ENCODE data around the gene HHIPL1. TPM values are rescaled to one million over a fixed set of nuclear protein-coding genes. Genes with fewer than 3 reads are reported as not detected.

HHIPL1 gene
- polyA plus RNA-seq, 2 donors = 0.14 to 0.28 TPM

- H3K9me3 ChIP-seq (ENCODE audit: control insufficient read depth in 2 of 2, insufficient read depth in 1 of 2, low read depth in 1 of 2, low read length in 1 of 2) = peaks cover 0 to 3% of the 10 kb centered on the region in 2 donors
- no peak overlapping the region for H3K4me3 ChIP-seq (ENCODE audit: low read depth in 1 of 2, low read length in 2 of 2)
- no peaks in the 10 kb centered on the region for H3K36me3 ChIP-seq (ENCODE audit: control insufficient read depth in 2 of 2, insufficient read depth in 2 of 2, low read length in 1 of 2)
- WGBS, 2 donors = 60 to 63% methylated on average over 20 of the region's 20 CpGs
- H3K4me1 ChIP-seq (ENCODE audit: control insufficient read depth in 2 of 2, insufficient read depth in 2 of 2, low read length in 1 of 2) = no peaks in the 10 kb centered on the region
- no peak overlapping the region for H3K27ac ChIP-seq (ENCODE audit: low read depth in 2 of 2, low read length in 1 of 2)
- no peaks in the 10 kb centered on the region for H3K27me3 ChIP-seq (ENCODE audit: control insufficient read depth in 1 of 2, insufficient read depth in 2 of 2, low read length in 2 of 2)
Observed at GRCh38 chr14:99671235-99672224, 26.6 kb downstream of the HHIPL1 start.

GRCh38 chr14:99672506-99673304 lies 27.8 kb downstream of the HHIPL1 start:
- H3K27ac ChIP-seq (ENCODE audit: low read depth in 2 of 2, low read length in 1 of 2) = no peak overlapping the region
- H3K9me3 ChIP-seq (ENCODE audit: control insufficient read depth in 2 of 2, insufficient read depth in 1 of 2, low read depth in 1 of 2, low read length in 1 of 2) = peaks cover 0 to 7% of the 10 kb centered on the region in 2 donors
- WGBS, 2 donors = 79 to 83% methylated on average over 11 of the region's 11 CpGs
- no peaks in the 10 kb centered on the region for H3K36me3 ChIP-seq (ENCODE audit: control insufficient read depth in 2 of 2, insufficient read depth in 2 of 2, low read length in 1 of 2)
- H3K4me1 ChIP-seq (ENCODE audit: control insufficient read depth in 2 of 2, insufficient read depth in 2 of 2, low read length in 1 of 2) = no peaks in the 10 kb centered on the region
- H3K27me3 ChIP-seq (ENCODE audit: control insufficient read depth in 1 of 2, insufficient read depth in 2 of 2, low read length in 2 of 2) = no peaks in the 10 kb centered on the region
- H3K4me3 ChIP-seq (ENCODE audit: low read depth in 1 of 2, low read length in 2 of 2) = no peak overlapping the region

- no peaks in the 10 kb centered on the region for H3K36me3 ChIP-seq (ENCODE audit: control insufficient read depth in 2 of 2, insufficient read depth in 2 of 2, low read length in 1 of 2)
- WGBS, 2 donors = 77 to 84% methylated on average over 7 to 8 of the region's 8 CpGs
- no peaks in the 10 kb centered on the region for H3K27me3 ChIP-seq (ENCODE audit: control insufficient read depth in 1 of 2, insufficient read depth in 2 of 2, low read length in 2 of 2)
- no peaks in the 10 kb centered on the region for H3K4me1 ChIP-seq (ENCODE audit: control insufficient read depth in 2 of 2, insufficient read depth in 2 of 2, low read length in 1 of 2)
- peaks cover 5 to 13% of the 10 kb centered on the region in 2 donors for H3K9me3 ChIP-seq (ENCODE audit: control insufficient read depth in 2 of 2, insufficient read depth in 1 of 2, low read depth in 1 of 2, low read length in 1 of 2)
- H3K27ac ChIP-seq (ENCODE audit: low read depth in 2 of 2, low read length in 1 of 2) = no peak overlapping the region
- no peak overlapping the region for H3K4me3 ChIP-seq (ENCODE audit: low read depth in 1 of 2, low read length in 2 of 2)
Observed at GRCh38 chr14:99673305-99674063, 28.6 kb downstream of the HHIPL1 start.

- WGBS, 2 donors = 89 to 95% methylated on average over 9 of the region's 9 CpGs
- H3K27ac ChIP-seq (ENCODE audit: low read depth in 2 of 2, low read length in 1 of 2) = no peak overlapping the region
- H3K27me3 ChIP-seq (ENCODE audit: control insufficient read depth in 1 of 2, insufficient read depth in 2 of 2, low read length in 2 of 2) = no peaks in the 10 kb centered on the region
- peaks cover 5 to 14% of the 10 kb centered on the region in 2 donors for H3K9me3 ChIP-seq (ENCODE audit: control insufficient read depth in 2 of 2, insufficient read depth in 1 of 2, low read depth in 1 of 2, low read length in 1 of 2)
- no peaks in the 10 kb centered on the region for H3K4me1 ChIP-seq (ENCODE audit: control insufficient read depth in 2 of 2, insufficient read depth in 2 of 2, low read length in 1 of 2)
- H3K4me3 ChIP-seq (ENCODE audit: low read depth in 1 of 2, low read length in 2 of 2) = no peak overlapping the region
- no peaks in the 10 kb centered on the region for H3K36me3 ChIP-seq (ENCODE audit: control insufficient read depth in 2 of 2, insufficient read depth in 2 of 2, low read length in 1 of 2)
Observed at GRCh38 chr14:99674064-99674650, 29.2 kb downstream of the HHIPL1 start.

- Histone ChIP-seq H3K9me3 (ENCODE audit: control insufficient read depth in 2 of 2, insufficient read depth in 1 of 2, low read depth in 1 of 2, low read length in 1 of 2) (peaks cover 5 to 15% of the 10 kb centered on the region in 2 donors), H3K27ac (ENCODE audit: low read depth in 2 of 2, low read length in 1 of 2) (no peak overlapping the region), H3K27me3 (ENCODE audit: control insufficient read depth in 1 of 2, insufficient read depth in 2 of 2, low read length in 2 of 2) (no peaks in the 10 kb centered on the region), H3K4me3 (ENCODE audit: low read depth in 1 of 2, low read length in 2 of 2) (no peak overlapping the region), H3K4me1 (ENCODE audit: control insufficient read depth in 2 of 2, insufficient read depth in 2 of 2, low read length in 1 of 2) (no peaks in the 10 kb centered on the region), H3K36me3 (ENCODE audit: control insufficient read depth in 2 of 2, insufficient read depth in 2 of 2, low read length in 1 of 2) (no peaks in the 10 kb centered on the region)
- 49 to 50% methylated on average over 45 to 60 of the region's 60 CpGs for WGBS, 2 donors
Observed at GRCh38 chr14:99674776-99675381, 29.9 kb downstream of the HHIPL1 start.

- Histone ChIP-seq H3K4me1 (ENCODE audit: control insufficient read depth in 2 of 2, insufficient read depth in 2 of 2, low read length in 1 of 2) (no peaks in the 10 kb centered on the region), H3K4me3 (ENCODE audit: low read depth in 1 of 2, low read length in 2 of 2) (no peak overlapping the region), H3K27ac (ENCODE audit: low read depth in 2 of 2, low read length in 1 of 2) (no peak overlapping the region), H3K27me3 (ENCODE audit: control insufficient read depth in 1 of 2, insufficient read depth in 2 of 2, low read length in 2 of 2) (no peaks in the 10 kb centered on the region), H3K36me3 (ENCODE audit: control insufficient read depth in 2 of 2, insufficient read depth in 2 of 2, low read length in 1 of 2) (no peaks in the 10 kb centered on the region), H3K9me3 (ENCODE audit: control insufficient read depth in 2 of 2, insufficient read depth in 1 of 2, low read depth in 1 of 2, low read length in 1 of 2) (peaks cover 5 to 15% of the 10 kb centered on the region in 2 donors)
- 46 to 47% methylated on average over 42 of the region's 42 CpGs for WGBS, 2 donors
Observed at GRCh38 chr14:99675382-99675835, 30.5 kb downstream of the HHIPL1 start.

- 45 to 50% methylated on average over 10 of the region's 10 CpGs for WGBS, 2 donors
- Histone ChIP-seq H3K27me3 (ENCODE audit: control insufficient read depth in 1 of 2, insufficient read depth in 2 of 2, low read length in 2 of 2) (no peaks in the 10 kb centered on the region), H3K27ac (ENCODE audit: low read depth in 2 of 2, low read length in 1 of 2) (no peak overlapping the region), H3K4me3 (ENCODE audit: low read depth in 1 of 2, low read length in 2 of 2) (no peak overlapping the region), H3K4me1 (ENCODE audit: control insufficient read depth in 2 of 2, insufficient read depth in 2 of 2, low read length in 1 of 2) (no peaks in the 10 kb centered on the region), H3K36me3 (ENCODE audit: control insufficient read depth in 2 of 2, insufficient read depth in 2 of 2, low read length in 1 of 2) (no peaks in the 10 kb centered on the region), H3K9me3 (ENCODE audit: control insufficient read depth in 2 of 2, insufficient read depth in 1 of 2, low read depth in 1 of 2, low read length in 1 of 2) (peaks cover 5 to 15% of the 10 kb centered on the region in 2 donors)
Observed at GRCh38 chr14:99675951-99676350, 31.0 kb downstream of the HHIPL1 start.

GRCh38 chr14:99676657-99677056 lies 31.7 kb downstream of the HHIPL1 start:
- H3K36me3 ChIP-seq (ENCODE audit: control insufficient read depth in 2 of 2, insufficient read depth in 2 of 2, low read length in 1 of 2) = no peaks in the 10 kb centered on the region
- no peak overlapping the region for H3K27ac ChIP-seq (ENCODE audit: low read depth in 2 of 2, low read length in 1 of 2)
- H3K4me3 ChIP-seq (ENCODE audit: low read depth in 1 of 2, low read length in 2 of 2) = no peak overlapping the region
- H3K4me1 ChIP-seq (ENCODE audit: control insufficient read depth in 2 of 2, insufficient read depth in 2 of 2, low read length in 1 of 2) = no peaks in the 10 kb centered on the region
- WGBS, 2 donors = 58 to 67% methylated on average over 8 of the region's 8 CpGs
- peaks cover 5 to 15% of the 10 kb centered on the region in 2 donors for H3K9me3 ChIP-seq (ENCODE audit: control insufficient read depth in 2 of 2, insufficient read depth in 1 of 2, low read depth in 1 of 2, low read length in 1 of 2)
- H3K27me3 ChIP-seq (ENCODE audit: control insufficient read depth in 1 of 2, insufficient read depth in 2 of 2, low read length in 2 of 2) = no peaks in the 10 kb centered on the region
